ENCODE measurements around the gene ATRAID. TPM values are rescaled to one million over a fixed set of nuclear protein-coding genes. Genes with fewer than 3 reads are reported as not detected.
A peak's percentile ranks its signal among the peaks of the same experiment; 100 is the strongest.
"Not testable (repeated sequence)": the region's sequence is repeated elsewhere in the genome, so short reads cannot be mapped to it uniquely, and the experiment has no call there.

The ATRAID gene
- total and polyA plus RNA-seq, 3 experiments from 2014 or later = 101 to 296 (median 106) TPM

GRCh38 chr2:27185331-27186026 is 26.4 kb upstream of the ATRAID start:
- no peak for DNase-seq
- Histone ChIP-seq H3K27ac (ENCODE audit: low read depth, low read length) (no peak overlapping the region), H3K9me3 (ENCODE audit: low read length) (no peaks in the 10 kb centered on the region), H3K4me3 (ENCODE audit: low read length) (no peak overlapping the region), H3K36me3 (ENCODE audit: insufficient read depth, low read length) (no peaks in the 10 kb centered on the region), H3K4me1 (ENCODE audit: insufficient read depth, low read length) (no peaks in the 10 kb centered on the region), H3K27me3 (ENCODE audit: insufficient read depth, low read length, poor library complexity, severe bottlenecking) (no peaks in the 10 kb centered on the region)
- ChIA-PET POLR2A (interaction anchor here (0.6 kb wide), 1 partner anchor 76 kb away, joined by 3 read pairs; no protein-coding TSS in a partner anchor), CTCF (no interaction called here)
- Mint-ChIP-seq H3K27ac (no peak overlapping the region), H3K9me3 (no peaks in the 10 kb centered on the region), H3K4me3 (no peak overlapping the region), H3K27me3 (peaks cover 28 to 45% of the 10 kb centered on the region in 2 donors), H3K4me1 (no peaks in the 10 kb centered on the region), H3K36me3 (no peaks in the 10 kb centered on the region)

GRCh38 chr2:27186613-27187345 is 25.1 kb upstream of the ATRAID start:
- no peaks in the 10 kb centered on the region for H3K4me1 ChIP-seq (ENCODE audit: insufficient read depth, low read length)
- no peaks in the 10 kb centered on the region for H3K4me1 Mint-ChIP-seq
- no peak for DNase-seq
- no peak overlapping the region for H3K4me3 ChIP-seq (ENCODE audit: low read length)
- H3K9me3 Mint-ChIP-seq = no peaks in the 10 kb centered on the region
- H3K27me3 Mint-ChIP-seq = peaks cover 21 to 38% of the 10 kb centered on the region in 2 donors
- H3K4me3 Mint-ChIP-seq = no peak overlapping the region
- no peaks in the 10 kb centered on the region for H3K36me3 Mint-ChIP-seq
- no peaks in the 10 kb centered on the region for H3K9me3 ChIP-seq (ENCODE audit: low read length)
- ChIA-PET POLR2A (interaction anchor here (0.7 kb wide), 1 partner anchor 747 kb away, joined by 8 read pairs; no protein-coding TSS in a partner anchor), CTCF (interaction anchor here (1.3 kb wide), 1 partner anchor 93 kb away, joined by 4 read pairs; no protein-coding TSS in a partner anchor)
- no peak overlapping the region for H3K27ac Mint-ChIP-seq
- H3K27me3 ChIP-seq (ENCODE audit: insufficient read depth, low read length, poor library complexity, severe bottlenecking) = no peaks in the 10 kb centered on the region
- no peak overlapping the region for H3K27ac ChIP-seq (ENCODE audit: low read depth, low read length)
- H3K36me3 ChIP-seq (ENCODE audit: insufficient read depth, low read length) = no peaks in the 10 kb centered on the region

- no peaks in the 10 kb centered on the region for H3K9me3 Mint-ChIP-seq
- no peak overlapping the region for H3K4me3 Mint-ChIP-seq
Observed at GRCh38 chr2:27189989-27190388, 21.9 kb upstream of the ATRAID start.

GRCh38 chr2:27191070-27191829 is 20.6 kb upstream of the ATRAID start:
- no peaks in the 10 kb centered on the region for H3K36me3 Mint-ChIP-seq
- POLR2A ChIA-PET = no interaction called here

More at GRCh38 chr2:27189989-27190388, 21.9 kb upstream of the ATRAID start:
- ChIA-PET POLR2A (no interaction called here), CTCF (no interaction called here)
- Histone ChIP-seq H3K36me3 (ENCODE audit: insufficient read depth, low read length) (no peaks in the 10 kb centered on the region), H3K4me3 (ENCODE audit: low read length) (no peak overlapping the region), H3K27me3 (ENCODE audit: insufficient read depth, low read length, poor library complexity, severe bottlenecking) (no peaks in the 10 kb centered on the region), H3K27ac (ENCODE audit: low read depth, low read length) (no peak overlapping the region), H3K4me1 (ENCODE audit: insufficient read depth, low read length) (no peaks in the 10 kb centered on the region), H3K9me3 (ENCODE audit: low read length) (no peaks in the 10 kb centered on the region)
- no peak for DNase-seq
- H3K27ac Mint-ChIP-seq = no peak overlapping the region
- peaks cover 18 to 23% of the 10 kb centered on the region in 2 donors for H3K27me3 Mint-ChIP-seq
- no peaks in the 10 kb centered on the region for H3K4me1 Mint-ChIP-seq
- H3K36me3 Mint-ChIP-seq = no peaks in the 10 kb centered on the region

GRCh38 chr2:27194538-27195354 is 17.1 kb upstream of the ATRAID start:
- POLR2A ChIA-PET = no interaction called here
- CTCF ChIA-PET = no interaction called here
- no peak overlapping the region for H3K4me3 ChIP-seq (ENCODE audit: low read length)
- H3K27ac ChIP-seq (ENCODE audit: low read depth, low read length) = no peak overlapping the region
- no peaks in the 10 kb centered on the region for H3K27me3 ChIP-seq (ENCODE audit: insufficient read depth, low read length, poor library complexity, severe bottlenecking)
- Mint-ChIP-seq H3K27ac (no peak overlapping the region), H3K4me3 (no peak overlapping the region), H3K27me3 (peaks cover 5 to 7% of the 10 kb centered on the region in 2 donors), H3K36me3 (peaks cover 0 to 12% (median 0%) of the 10 kb centered on the region in 3 donors), H3K4me1 (no peaks in the 10 kb centered on the region), H3K9me3 (no peaks in the 10 kb centered on the region)
- H3K4me1 ChIP-seq (ENCODE audit: insufficient read depth, low read length) = no peaks in the 10 kb centered on the region
- no peaks in the 10 kb centered on the region for H3K36me3 ChIP-seq (ENCODE audit: insufficient read depth, low read length)
- no peaks in the 10 kb centered on the region for H3K9me3 ChIP-seq (ENCODE audit: low read length)
- DNase-seq = no peak

More at GRCh38 chr2:27191070-27191829, 20.6 kb upstream of the ATRAID start:
- Histone ChIP-seq H3K4me3 (ENCODE audit: low read length) (no peak overlapping the region), H3K4me1 (ENCODE audit: insufficient read depth, low read length) (no peaks in the 10 kb centered on the region), H3K27ac (ENCODE audit: low read depth, low read length) (no peak overlapping the region), H3K36me3 (ENCODE audit: insufficient read depth, low read length) (no peaks in the 10 kb centered on the region), H3K27me3 (ENCODE audit: insufficient read depth, low read length, poor library complexity, severe bottlenecking) (no peaks in the 10 kb centered on the region), H3K9me3 (ENCODE audit: low read length) (no peaks in the 10 kb centered on the region)
- H3K27ac Mint-ChIP-seq = no peak overlapping the region
- no peaks in the 10 kb centered on the region for H3K4me1 Mint-ChIP-seq
- H3K27me3 Mint-ChIP-seq = peaks cover 16 to 19% of the 10 kb centered on the region in 2 donors
- H3K4me3 Mint-ChIP-seq = no peak overlapping the region
- no peaks in the 10 kb centered on the region for H3K9me3 Mint-ChIP-seq
- DNase-seq = peak in 4 of 5 donors; percentile 20 to 63 (median 45)
- CTCF ChIA-PET = interaction anchor here (0.6 to 2.2 kb wide), 10 partner anchors 9 to 345 kb away, joined by 3 to 12 read pairs (median 3); no protein-coding TSS in a partner anchor

GRCh38 chr2:27195799-27196198 is 16.0 kb upstream of the ATRAID start:
- DNase-seq; H3K9me3 Mint-ChIP-seq; POLR2A ChIA-PET; H3K4me1 ChIP-seq (ENCODE audit: insufficient read depth, low read length); H3K27ac ChIP-seq (ENCODE audit: low read depth, low read length); H3K4me3 ChIP-seq (ENCODE audit: low read length); H3K4me1 Mint-ChIP-seq; H3K9me3 ChIP-seq (ENCODE audit: low read length); CTCF ChIA-PET; H3K27ac Mint-ChIP-seq; H3K27me3 ChIP-seq (ENCODE audit: insufficient read depth, low read length, poor library complexity, severe bottlenecking); H3K27me3 Mint-ChIP-seq; H3K36me3 ChIP-seq (ENCODE audit: insufficient read depth, low read length); H3K4me3 Mint-ChIP-seq: not testable (repeated sequence)
- H3K36me3 Mint-ChIP-seq = peaks cover 0 to 21% (median 0%) of the 10 kb centered on the region in 3 donors

GRCh38 chr2:27198068-27198467 is 13.8 kb upstream of the ATRAID start:
- H3K36me3 ChIP-seq (ENCODE audit: insufficient read depth, low read length); H3K27ac Mint-ChIP-seq; H3K9me3 Mint-ChIP-seq; CTCF ChIA-PET; H3K9me3 ChIP-seq (ENCODE audit: low read length); H3K27me3 ChIP-seq (ENCODE audit: insufficient read depth, low read length, poor library complexity, severe bottlenecking); H3K27ac ChIP-seq (ENCODE audit: low read depth, low read length); H3K4me3 ChIP-seq (ENCODE audit: low read length); DNase-seq; H3K4me1 ChIP-seq (ENCODE audit: insufficient read depth, low read length); H3K4me3 Mint-ChIP-seq; POLR2A ChIA-PET; H3K4me1 Mint-ChIP-seq; H3K27me3 Mint-ChIP-seq: not testable (repeated sequence)
- H3K36me3 Mint-ChIP-seq = peaks cover 0 to 43% (median 2%) of the 10 kb centered on the region in 3 donors
